ENCODE data around the gene RRP15.

DNA sequence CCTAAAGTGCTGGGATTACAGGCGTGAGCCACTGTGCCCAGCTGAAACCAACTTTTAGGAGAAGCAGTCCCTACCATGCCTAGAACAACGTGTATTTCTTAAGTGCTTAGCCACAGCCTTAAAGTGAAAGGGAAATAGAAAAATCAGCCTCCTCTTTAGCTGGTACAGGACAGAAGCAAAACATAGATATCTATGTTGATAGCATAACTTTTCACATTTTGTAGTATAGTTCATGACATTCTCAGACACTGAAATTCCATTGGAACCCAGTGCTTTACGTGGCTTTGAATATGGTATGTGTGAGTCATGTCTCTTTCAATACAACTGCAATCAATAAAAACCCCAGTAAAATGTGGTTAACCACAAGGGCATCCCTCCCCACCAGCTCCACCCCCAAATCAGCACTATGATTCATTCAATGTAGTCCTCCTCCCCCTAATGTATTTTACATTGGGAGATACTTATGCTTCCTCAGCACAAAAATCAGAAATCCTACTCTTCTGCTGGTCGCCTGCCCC is 92.1 kb downstream of the RRP15 start:
- TF ChIP-seq, protein P1, sequence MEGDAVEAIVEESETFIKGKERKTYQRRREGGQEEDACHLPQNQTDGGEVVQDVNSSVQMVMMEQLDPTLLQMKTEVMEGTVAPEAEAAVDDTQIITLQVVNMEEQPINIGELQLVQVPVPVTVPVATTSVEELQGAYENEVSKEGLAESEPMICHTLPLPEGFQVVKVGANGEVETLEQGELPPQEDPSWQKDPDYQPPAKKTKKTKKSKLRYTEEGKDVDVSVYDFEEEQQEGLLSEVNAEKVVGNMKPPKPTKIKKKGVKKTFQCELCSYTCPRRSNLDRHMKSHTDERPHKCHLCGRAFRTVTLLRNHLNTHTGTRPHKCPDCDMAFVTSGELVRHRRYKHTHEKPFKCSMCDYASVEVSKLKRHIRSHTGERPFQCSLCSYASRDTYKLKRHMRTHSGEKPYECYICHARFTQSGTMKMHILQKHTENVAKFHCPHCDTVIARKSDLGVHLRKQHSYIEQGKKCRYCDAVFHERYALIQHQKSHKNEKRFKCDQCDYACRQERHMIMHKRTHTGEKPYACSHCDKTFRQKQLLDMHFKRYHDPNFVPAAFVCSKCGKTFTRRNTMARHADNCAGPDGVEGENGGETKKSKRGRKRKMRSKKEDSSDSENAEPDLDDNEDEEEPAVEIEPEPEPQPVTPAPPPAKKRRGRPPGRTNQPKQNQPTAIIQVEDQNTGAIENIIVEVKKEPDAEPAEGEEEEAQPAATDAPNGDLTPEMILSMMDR (IDR thresholded peaks at IDR 0.05) = no peak
- peak; percentile 92 for TF ChIP-seq POLR2AphosphoS5 (IDR thresholded peaks at IDR 0.05; ENCODE audit: low read depth, low read length)

All from Panc1 (cell line).